ENCODE results near the gene KBTBD12.

- TF ChIP-seq CTCF (IDR thresholded peaks at IDR 0.05) (no peak), POLR2A (IDR thresholded peaks at IDR 0.05) (no peak), EP300 (IDR thresholded peaks at IDR 0.05; ENCODE audit: low read depth) (no peak)
These were observed 71.8 kb downstream of the KBTBD12 start for GRCh38 chr3:127986803-127987202.

Measured in transverse colon (tissue), 3 donors.